Astrocyte of the cerebellum (primary cell): Measurements from ENCODE around the gene OPRM1.

Experiments used
- DNase-seq: peaks from one replicate; pipeline ENCODE4 v3.0.0-alpha.2; 2011; ENCODE audit warnings: low read depth
- H3K4me3 ChIP-seq: 2 replicates; pipeline ENCODE4 v1.5.1; 2011; ENCODE audit warnings: mild to moderate bottlenecking, low read depth, low read length, moderate library complexity
- in situ Hi-C: cut with HindIII; loops from 2 replicates; pipeline ENCODE4 v1.10.0; 2017; ENCODE audit warnings: low sequenced_read_pairs
- TF ChIP-seq, protein P1 (sequence below): IDR thresholded peaks from 2 replicates; pipeline ENCODE4 v1.5.1; 2012; ENCODE audit warnings: low read length, low read depth, moderate library complexity, mild to moderate bottlenecking; ENCODE audit errors: missing control alignments

Gene OPRM1

DNA sequence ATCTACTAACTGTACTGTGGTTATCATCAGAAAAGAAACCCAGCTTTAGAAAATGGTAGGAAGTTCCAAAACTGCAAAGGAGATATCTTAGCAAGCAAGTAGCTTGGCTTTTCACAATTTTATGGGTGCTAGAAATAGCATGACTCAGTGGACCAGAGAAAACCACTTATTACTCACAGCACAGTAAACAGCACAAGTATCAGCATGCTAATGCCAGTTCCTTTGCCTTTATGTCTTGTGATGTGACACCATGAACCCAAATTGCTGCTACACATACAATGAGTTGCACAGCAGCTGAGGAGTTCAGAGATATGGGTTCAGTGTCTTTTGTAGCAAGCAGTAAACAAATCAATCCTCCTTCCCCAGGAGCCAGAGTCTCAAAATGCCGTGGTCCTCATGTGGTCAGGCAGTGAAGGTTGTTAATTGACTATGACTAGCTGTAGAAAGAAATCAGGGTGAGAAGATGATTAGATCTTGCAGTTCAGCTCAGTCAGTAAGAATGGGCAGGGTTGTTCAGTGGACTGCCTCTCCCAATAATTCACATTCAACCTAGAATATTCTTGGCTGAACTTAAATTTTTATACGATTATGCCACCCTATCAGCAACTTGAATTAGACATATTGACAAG, 73.3 kb downstream of the OPRM1 start:
- in situ Hi-C loops: no loop called here
- H3K4me3 ChIP-seq: no peak overlapping the region
- TF ChIP-seq, protein P1, sequence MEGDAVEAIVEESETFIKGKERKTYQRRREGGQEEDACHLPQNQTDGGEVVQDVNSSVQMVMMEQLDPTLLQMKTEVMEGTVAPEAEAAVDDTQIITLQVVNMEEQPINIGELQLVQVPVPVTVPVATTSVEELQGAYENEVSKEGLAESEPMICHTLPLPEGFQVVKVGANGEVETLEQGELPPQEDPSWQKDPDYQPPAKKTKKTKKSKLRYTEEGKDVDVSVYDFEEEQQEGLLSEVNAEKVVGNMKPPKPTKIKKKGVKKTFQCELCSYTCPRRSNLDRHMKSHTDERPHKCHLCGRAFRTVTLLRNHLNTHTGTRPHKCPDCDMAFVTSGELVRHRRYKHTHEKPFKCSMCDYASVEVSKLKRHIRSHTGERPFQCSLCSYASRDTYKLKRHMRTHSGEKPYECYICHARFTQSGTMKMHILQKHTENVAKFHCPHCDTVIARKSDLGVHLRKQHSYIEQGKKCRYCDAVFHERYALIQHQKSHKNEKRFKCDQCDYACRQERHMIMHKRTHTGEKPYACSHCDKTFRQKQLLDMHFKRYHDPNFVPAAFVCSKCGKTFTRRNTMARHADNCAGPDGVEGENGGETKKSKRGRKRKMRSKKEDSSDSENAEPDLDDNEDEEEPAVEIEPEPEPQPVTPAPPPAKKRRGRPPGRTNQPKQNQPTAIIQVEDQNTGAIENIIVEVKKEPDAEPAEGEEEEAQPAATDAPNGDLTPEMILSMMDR: no peak
- no peak for DNase-seq

DNA sequence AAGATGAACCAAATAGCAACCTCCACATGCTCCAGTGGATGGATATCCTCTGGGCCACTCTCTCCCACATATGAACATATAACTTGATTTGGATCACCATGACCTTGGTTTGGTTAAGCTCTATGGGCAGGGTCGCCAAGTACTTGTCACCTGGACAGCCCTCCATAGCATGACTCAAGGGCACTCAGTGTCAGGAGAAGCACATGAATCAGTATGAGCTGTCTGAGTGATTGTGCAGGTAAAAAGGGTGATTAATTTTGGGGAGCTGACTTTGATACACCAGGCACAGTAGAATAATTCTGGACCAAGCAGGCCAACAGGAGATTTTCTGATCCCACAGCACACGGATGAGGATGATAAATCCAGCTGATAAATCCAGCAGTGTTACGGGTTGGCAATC, 74.4 kb downstream of the OPRM1 start:
- in situ Hi-C loops: no loop called here
- DNase-seq: no peak
- H3K4me3 ChIP-seq: no peak overlapping the region
- TF ChIP-seq, protein P1: no peak

DNA sequence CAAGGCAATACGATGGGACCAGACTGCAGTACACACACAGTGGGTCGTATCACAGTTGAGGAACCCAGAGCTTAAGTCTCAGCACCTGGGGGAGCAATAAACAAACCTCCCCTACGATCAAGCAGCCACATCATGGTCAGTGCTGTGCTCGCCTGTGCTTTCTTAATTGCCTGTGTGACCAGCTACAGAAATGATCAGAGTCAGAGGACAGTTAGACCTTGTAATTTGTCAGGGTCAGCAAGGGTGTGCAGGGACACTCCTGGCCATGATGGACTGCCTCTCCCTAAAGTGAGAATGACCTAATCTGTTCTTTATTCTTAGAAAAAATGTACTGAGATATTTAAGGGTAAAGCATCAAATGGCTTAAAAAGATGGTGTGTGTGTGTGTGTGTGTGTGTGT, 78.4 kb downstream of the OPRM1 start:
- TF ChIP-seq, protein P1: no peak
- no peak overlapping the region for H3K4me3 ChIP-seq

DNA sequence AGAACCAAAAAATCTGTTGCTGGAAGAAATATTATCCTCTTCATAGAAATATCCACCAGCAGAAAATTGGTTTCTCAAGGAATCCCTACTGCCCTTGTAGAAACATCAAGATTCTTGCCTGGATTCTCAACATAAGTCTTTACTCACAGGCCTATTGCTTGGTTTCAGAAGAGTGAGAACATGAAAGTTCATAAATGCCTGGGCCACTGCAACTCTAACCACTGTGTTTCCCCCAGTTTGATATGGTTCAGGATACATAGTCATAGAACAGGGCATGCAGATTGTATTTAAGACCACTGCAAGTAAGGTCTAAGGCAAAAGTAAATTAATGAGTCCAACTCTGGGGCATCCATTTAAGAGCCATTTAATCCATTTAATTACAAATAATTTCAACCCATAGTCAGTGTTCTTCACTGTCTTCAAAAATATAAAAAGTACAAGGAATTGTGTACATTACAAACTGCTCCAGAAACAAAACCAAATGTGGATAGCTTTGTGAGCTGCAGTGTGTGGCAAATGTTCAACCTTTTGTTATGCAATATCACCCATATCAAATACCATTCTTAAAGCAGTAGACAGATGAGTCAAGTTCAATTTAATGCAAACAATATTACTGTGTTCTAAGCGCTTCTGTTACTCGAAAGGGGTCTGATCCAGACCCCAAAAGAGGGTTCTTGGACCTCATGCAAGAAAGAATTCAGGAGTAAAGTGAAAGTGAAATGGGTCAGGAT, 83.3 kb downstream of the OPRM1 start:
- in situ Hi-C loops: no loop called here
- TF ChIP-seq, protein P1: no peak
- no peak overlapping the region for H3K4me3 ChIP-seq
- no peak for DNase-seq

More for the DNA sequence above, 78.4 kb downstream of the OPRM1 start:
- DNase-seq: no peak
- in situ Hi-C loops: no loop called here

DNA sequence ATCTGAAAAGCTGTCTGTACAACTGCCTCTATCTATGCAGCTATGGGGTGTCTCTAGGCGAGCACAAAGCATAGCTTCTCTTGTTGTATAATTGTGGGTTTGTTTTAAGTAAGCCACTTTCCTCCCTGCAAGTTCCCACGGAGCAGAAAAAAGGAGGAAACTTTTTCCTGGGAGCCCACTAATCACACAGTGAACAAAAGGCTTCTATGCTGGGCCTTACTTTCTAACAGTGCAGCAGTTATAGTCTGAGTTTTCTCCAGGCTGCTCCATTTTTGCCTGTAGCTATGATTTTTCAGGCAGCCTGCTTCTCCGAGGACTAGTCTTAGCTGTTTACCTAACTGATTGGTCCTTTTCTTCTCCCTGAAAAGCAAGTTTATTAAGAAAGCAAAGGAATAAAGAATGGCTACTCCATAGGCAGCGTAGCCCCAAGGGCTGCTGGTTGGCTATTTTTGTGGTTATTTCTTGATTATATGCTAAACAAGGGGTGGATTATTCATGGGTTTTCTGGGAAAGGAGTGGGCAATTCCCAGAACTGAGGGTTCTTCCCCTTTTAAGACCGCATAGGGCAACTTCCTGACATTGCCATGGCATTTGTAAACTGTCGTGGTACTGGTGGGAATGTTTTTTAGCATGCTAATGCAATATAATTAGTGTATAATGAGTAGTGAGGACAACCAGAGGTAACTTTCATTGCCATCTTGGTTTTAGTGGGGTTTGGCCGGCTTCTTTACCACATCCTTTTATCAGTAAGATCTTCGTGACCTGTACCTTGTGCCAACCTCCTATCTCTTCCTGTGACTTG, 84.3 kb downstream of the OPRM1 start:
- TF ChIP-seq, protein P1: no peak
- no peak overlapping the region for H3K4me3 ChIP-seq
- in situ Hi-C loops: no loop called here
- no peak for DNase-seq

DNA sequence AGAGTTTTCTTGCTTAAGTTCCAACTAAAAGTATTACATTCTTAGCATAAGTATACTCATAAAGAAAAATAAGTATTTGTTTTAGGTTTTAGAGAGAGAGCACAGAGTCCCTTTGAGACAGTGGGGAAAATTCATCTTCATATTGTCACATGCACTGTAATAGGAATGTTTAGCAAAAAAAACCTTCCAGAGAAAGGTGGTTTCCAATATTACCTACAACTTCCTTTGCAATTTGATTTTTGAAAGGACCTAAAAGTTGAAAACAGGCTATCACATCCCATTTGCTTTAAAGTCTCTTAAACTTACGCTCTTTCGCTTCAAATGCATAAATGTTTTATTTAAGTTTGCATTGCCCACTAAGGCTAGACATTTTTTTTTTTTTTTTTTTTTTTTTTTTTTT, 86.4 kb downstream of the OPRM1 start:
- in situ Hi-C loops: no loop called here
- TF ChIP-seq, protein P1: no peak
- no peak overlapping the region for H3K4me3 ChIP-seq
- no peak for DNase-seq
